Cardiac muscle cell (in vitro differentiated cells and primary cell): Measurements from ENCODE around the gene JPT2. TPM values are rescaled to one million over a fixed set of nuclear protein-coding genes. Genes with fewer than 3 reads are reported as not detected.
A peak's percentile ranks its signal among the peaks of the same experiment; 100 is the strongest.

ENCODE experiments used
- DNase-seq, 2 donors: peaks; one replicate each; pipeline versions ENCODE4 v3.0.0 to v3.0.0-alpha.2; 2010 to 2017; ENCODE audit warnings: low read depth in 1 of 2, low spot score in 1 of 2
- H3K27ac ChIP-seq: fragments of 200-600 bp; sonication (generic); 2 replicates; pipeline ENCODE4 v1.5.1; 2016
- H3K27me3 ChIP-seq: fragments of 200-600 bp; sonication (generic); 2 replicates; pipeline ENCODE4 v1.6.0; 2016; ENCODE audit warnings: control low read depth
- H3K36me3 ChIP-seq: fragments of 200-600 bp; sonication (generic); 2 replicates; pipeline ENCODE4 v1.5.1; 2016; ENCODE audit warnings: control low read depth
- H3K4me1 ChIP-seq: fragments of 200-600 bp; sonication (generic); 2 replicates; pipeline ENCODE4 v1.8.1; 2017; ENCODE audit warnings: low read depth, mild to moderate bottlenecking, mixed run types
- H3K4me3 ChIP-seq: fragments of 200-600 bp; sonication (generic); 2 replicates; pipeline ENCODE4 v1.5.1; 2016; ENCODE audit warnings: mild to moderate bottlenecking
- H3K9me3 ChIP-seq: fragments of 200-600 bp; sonication (generic); 2 replicates; pipeline ENCODE4 v1.5.1; 2017; ENCODE audit warnings: low read depth, mild to moderate bottlenecking, control low read depth
- CTCF ChIP-seq: IDR thresholded peaks from 2 replicates; pipeline ENCODE4 v1.5.1; 2012; ENCODE audit warnings: low read depth, mild to moderate bottlenecking, low read length
- polyA plus RNA-seq: library from polyadenylated mRNA; unstranded; fragments of >200 nt; fragmentation: Nextera tagmentation; extraction: Ambion mirVana; gene quantifications from 2 replicates; pipeline ENCODE4 v1.2.1, GENCODE V29; 2016
- total RNA-seq: library from RNA; depleted of rRNA; stranded (reverse); fragments of >200 nt; gene quantifications from 2 replicates; pipeline ENCODE4 v1.2.3, GENCODE V29; 2016

JPT2 gene
- total and polyA plus RNA-seq, 2 experiments from 2014 or later: 10.0 to 34.5 TPM

DNA sequence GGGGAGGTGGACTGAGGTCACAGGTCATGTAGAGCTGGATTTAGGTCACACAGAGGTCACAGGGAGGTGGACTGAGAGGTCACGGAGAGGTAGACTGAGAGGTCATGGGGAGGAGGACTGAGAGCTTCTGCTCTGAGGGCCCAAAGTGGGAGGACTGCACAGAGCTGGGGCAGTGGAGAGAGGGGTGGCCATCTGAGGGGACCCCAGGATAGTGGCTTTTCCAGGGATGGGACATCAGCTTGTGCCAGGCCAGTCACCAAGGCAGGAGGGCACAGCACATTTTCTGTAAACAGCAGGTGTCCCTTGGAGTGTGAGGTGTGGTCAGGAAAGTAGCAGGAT, 26.1 kb upstream of the JPT2 start:
- H3K4me1 ChIP-seq: no peaks in the 10 kb centered on the region
- H3K36me3 ChIP-seq: peaks cover 26% of the 10 kb centered on the region
- peak in 1 of 2 donors; percentile 3 for DNase-seq
- no peaks in the 10 kb centered on the region for H3K9me3 ChIP-seq
- H3K27ac ChIP-seq: no peak overlapping the region
- H3K27me3 ChIP-seq: no peaks in the 10 kb centered on the region
- TF ChIP-seq CTCF: no peak
- H3K4me3 ChIP-seq: no peak overlapping the region

- Histone ChIP-seq H3K27ac (no peak overlapping the region), H3K4me1 (no peaks in the 10 kb centered on the region), H3K4me3 (no peak overlapping the region), H3K9me3 (no peaks in the 10 kb centered on the region), H3K27me3 (no peaks in the 10 kb centered on the region), H3K36me3 (peaks cover 31% of the 10 kb centered on the region)
- TF ChIP-seq CTCF: no peak
- DNase-seq: no peak
Measured at GRCh38 chr16:1653023-1653422, 25.1 kb upstream of the JPT2 start.

DNA sequence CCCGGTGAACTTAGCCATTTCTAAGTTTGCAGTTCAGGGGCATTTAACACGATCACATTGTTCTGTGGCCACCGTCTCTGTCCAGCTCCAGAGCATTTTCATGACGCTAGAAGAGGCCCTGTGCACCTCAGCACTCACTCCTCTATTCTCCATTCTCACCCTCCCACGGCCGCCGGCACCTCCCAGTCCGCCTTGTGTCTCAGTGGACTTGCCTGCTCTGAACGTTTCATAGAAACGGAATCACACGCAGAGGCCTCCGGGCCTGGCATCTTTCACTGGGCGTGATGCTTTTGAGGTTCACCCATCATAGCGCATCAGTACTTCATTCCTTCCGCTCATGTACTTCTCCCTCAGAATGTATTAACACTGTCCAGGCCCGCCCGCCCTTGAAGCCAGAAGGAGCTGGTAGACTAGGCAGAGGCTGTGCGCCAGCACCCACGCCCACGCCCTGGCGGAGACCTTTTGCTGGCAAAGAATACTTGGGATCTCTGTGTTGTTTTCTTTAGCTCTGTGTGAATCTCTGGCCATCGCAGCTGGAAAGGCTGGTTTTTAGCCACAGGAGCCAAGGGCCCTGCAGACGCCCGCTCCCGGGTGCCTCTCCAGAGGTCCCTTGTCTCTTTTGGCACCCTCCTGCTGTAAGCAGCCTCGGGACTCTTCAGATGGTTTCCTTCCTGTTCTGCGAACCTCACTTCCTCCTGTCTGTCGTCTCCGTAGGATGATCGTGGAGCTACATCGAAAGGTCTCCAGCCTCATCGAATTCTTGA, 23.4 kb upstream of the JPT2 start:
- Histone ChIP-seq H3K27ac (no peak overlapping the region), H3K4me1 (no peaks in the 10 kb centered on the region), H3K36me3 (peaks cover 38% of the 10 kb centered on the region), H3K9me3 (no peaks in the 10 kb centered on the region), H3K4me3 (no peak overlapping the region), H3K27me3 (no peaks in the 10 kb centered on the region)
- DNase-seq: no peak
- TF ChIP-seq CTCF: no peak

GRCh38 chr16:1655269-1655807, 22.7 kb upstream of the JPT2 start:
- Histone ChIP-seq H3K4me1 (no peaks in the 10 kb centered on the region), H3K36me3 (peaks cover 43% of the 10 kb centered on the region), H3K27me3 (no peaks in the 10 kb centered on the region), H3K9me3 (no peaks in the 10 kb centered on the region), H3K4me3 (no peak overlapping the region), H3K27ac (no peak overlapping the region)
- no peak for TF ChIP-seq CTCF
- DNase-seq: no peak

GRCh38 chr16:1655909-1656807, 21.9 kb upstream of the JPT2 start:
- Histone ChIP-seq H3K4me1 (no peaks in the 10 kb centered on the region), H3K4me3 (no peak overlapping the region), H3K36me3 (peaks cover 50% of the 10 kb centered on the region), H3K9me3 (no peaks in the 10 kb centered on the region), H3K27me3 (no peaks in the 10 kb centered on the region), H3K27ac (no peak overlapping the region)
- DNase-seq: no peak
- TF ChIP-seq CTCF: no peak
